Tibial nerve (tissue), 4 donors: ENCODE measurements around the gene PHYHIPL.

Experiments
- CTCF ChIP-seq, 5 experiments: fragments of 200-600 bp in 3 of 5; fragments of 450-650 bp in 2 of 5; sonication (generic) in 3 of 5; IDR thresholded peaks; one replicate each; pipeline ENCODE4 v1.5.1; 2016 to 2019; ENCODE audit warnings: antibody characterized with exemption in 5 of 5, mild to moderate bottlenecking in 3 of 5, moderate library complexity in 2 of 5
- EP300 ChIP-seq, 2 donors: sonication (generic); formaldehyde crosslinking; IDR thresholded peaks; one replicate each; pipeline ENCODE4 v1.6.1; 2017; ENCODE audit warnings: antibody characterized with exemption in 2 of 2, mild to moderate bottlenecking in 1 of 2
- POLR2A ChIP-seq, 2 donors: fragments of 450-650 bp; IDR thresholded peaks; one replicate each; pipeline ENCODE4 v1.6.1; 2017; ENCODE audit warnings: antibody characterized with exemption in 2 of 2, mild to moderate bottlenecking in 2 of 2, moderate library complexity in 2 of 2

- TF ChIP-seq CTCF (IDR thresholded peaks at IDR 0.05) (no peak), EP300 (IDR thresholded peaks at IDR 0.05) (no peak), POLR2A (IDR thresholded peaks at IDR 0.05) (no peak)
Measured at GRCh38 chr10:59172567-59172966, 3.9 kb upstream of the PHYHIPL start.
